ENCODE data around the gene TGFBR3.

DNA sequence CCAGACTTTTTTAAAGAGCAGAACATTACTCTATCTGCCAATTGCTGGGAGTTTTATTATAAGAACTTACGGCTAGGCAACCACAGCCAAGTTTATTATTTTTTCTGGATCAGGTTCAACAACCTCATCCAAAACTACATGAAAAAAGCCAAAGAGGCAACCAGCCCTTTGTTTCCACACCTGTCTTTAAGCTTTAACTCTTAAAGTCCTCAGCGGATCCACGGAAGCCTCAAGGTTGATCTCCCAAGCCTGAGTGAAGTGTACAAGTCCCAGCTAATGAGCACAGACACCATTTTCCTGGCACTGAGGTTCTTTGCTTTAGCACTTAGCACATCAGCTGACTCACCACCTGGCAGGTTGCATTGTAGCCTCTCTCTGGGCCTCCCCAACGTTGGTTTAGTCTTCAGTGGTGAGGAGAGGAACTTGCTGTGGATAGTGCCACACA lies 143.1 kb downstream of the TGFBR3 start:
- TF ChIP-seq GABPB1 (CRISPR knock-in tag; IDR thresholded peaks at IDR 0.05) (no peak), CHD2 (IDR thresholded peaks at IDR 0.05; ENCODE audit: low read depth, low read length) (no peak), KLF6 (CRISPR knock-in tag; IDR thresholded peaks at IDR 0.05) (no peak), SP2 (CRISPR knock-in tag; IDR thresholded peaks at IDR 0.05) (no peak), NFYB (CRISPR knock-in tag; IDR thresholded peaks at IDR 0.05) (no peak)
- TF ChIP-seq, protein P1, sequence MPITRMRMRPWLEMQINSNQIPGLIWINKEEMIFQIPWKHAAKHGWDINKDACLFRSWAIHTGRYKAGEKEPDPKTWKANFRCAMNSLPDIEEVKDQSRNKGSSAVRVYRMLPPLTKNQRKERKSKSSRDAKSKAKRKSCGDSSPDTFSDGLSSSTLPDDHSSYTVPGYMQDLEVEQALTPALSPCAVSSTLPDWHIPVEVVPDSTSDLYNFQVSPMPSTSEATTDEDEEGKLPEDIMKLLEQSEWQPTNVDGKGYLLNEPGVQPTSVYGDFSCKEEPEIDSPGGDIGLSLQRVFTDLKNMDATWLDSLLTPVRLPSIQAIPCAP (CRISPR knock-in tag; IDR thresholded peaks at IDR 0.05; ENCODE audit: low read depth) = no peak
- TF ChIP-seq, protein P2, sequence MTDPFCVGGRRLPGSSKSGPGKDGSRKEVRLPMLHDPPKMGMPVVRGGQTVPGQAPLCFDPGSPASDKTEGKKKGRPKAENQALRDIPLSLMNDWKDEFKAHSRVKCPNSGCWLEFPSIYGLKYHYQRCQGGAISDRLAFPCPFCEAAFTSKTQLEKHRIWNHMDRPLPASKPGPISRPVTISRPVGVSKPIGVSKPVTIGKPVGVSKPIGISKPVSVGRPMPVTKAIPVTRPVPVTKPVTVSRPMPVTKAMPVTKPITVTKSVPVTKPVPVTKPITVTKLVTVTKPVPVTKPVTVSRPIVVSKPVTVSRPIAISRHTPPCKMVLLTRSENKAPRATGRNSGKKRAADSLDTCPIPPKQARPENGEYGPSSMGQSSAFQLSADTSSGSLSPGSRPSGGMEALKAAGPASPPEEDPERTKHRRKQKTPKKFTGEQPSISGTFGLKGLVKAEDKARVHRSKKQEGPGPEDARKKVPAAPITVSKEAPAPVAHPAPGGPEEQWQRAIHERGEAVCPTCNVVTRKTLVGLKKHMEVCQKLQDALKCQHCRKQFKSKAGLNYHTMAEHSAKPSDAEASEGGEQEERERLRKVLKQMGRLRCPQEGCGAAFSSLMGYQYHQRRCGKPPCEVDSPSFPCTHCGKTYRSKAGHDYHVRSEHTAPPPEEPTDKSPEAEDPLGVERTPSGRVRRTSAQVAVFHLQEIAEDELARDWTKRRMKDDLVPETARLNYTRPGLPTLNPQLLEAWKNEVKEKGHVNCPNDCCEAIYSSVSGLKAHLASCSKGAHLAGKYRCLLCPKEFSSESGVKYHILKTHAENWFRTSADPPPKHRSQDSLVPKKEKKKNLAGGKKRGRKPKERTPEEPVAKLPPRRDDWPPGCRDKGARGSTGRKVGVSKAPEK (CRISPR knock-in tag; IDR thresholded peaks at IDR 0.05; ENCODE audit: borderline replicate concordance) = no peak
